Ureter (tissue), 1 donor: ENCODE measurements around the gene TNFRSF21. TPM values are rescaled to one million over a fixed set of nuclear protein-coding genes. Genes with fewer than 3 reads are reported as not detected.
"Not testable (repeated sequence)": the region's sequence is repeated elsewhere in the genome, so short reads cannot be mapped to it uniquely, and the experiment has no call there.

Source experiments
- DNase-seq: peaks from one replicate; pipeline ENCODE4 v3.0.0-alpha.2; 2020; ENCODE audit warnings: low spot score
- total RNA-seq: library from RNA; stranded (reverse); gene quantifications from one replicate; pipeline ENCODE4 v1.2.4, GENCODE V29; 2023
- donor health status: DM: yes; HTN: yes; CAD: no.

The TNFRSF21 gene
- total RNA-seq, 1 donor from 2014 or later = 267 TPM

- no peak for DNase-seq
These were observed 57.1 kb downstream of the TNFRSF21 start for GRCh38 chr6:47252633-47253032.

GRCh38 chr6:47251396-47251795 lies 58.3 kb downstream of the TNFRSF21 start:
- DNase-seq = no peak

GRCh38 chr6:47250302-47250701 lies 59.4 kb downstream of the TNFRSF21 start:
- no peak for DNase-seq

- no peak for DNase-seq
These were observed 61.3 kb downstream of the TNFRSF21 start for GRCh38 chr6:47248446-47248845.

GRCh38 chr6:47247227-47247797 lies 62.4 kb downstream of the TNFRSF21 start:
- no peak for DNase-seq

GRCh38 chr6:47246551-47246950 lies 63.2 kb downstream of the TNFRSF21 start:
- DNase-seq = no peak

- no peak for DNase-seq
These were observed 63.8 kb downstream of the TNFRSF21 start for GRCh38 chr6:47245745-47246371.

- DNase-seq = peak; percentile 94
These were observed 67.0 kb downstream of the TNFRSF21 start for GRCh38 chr6:47242483-47243386.

GRCh38 chr6:47241742-47242482 lies 67.8 kb downstream of the TNFRSF21 start:
- no peak for DNase-seq

- no peak for DNase-seq
These were observed 69.3 kb downstream of the TNFRSF21 start for GRCh38 chr6:47240277-47240890.

GRCh38 chr6:47239546-47239945 lies 70.2 kb downstream of the TNFRSF21 start:
- DNase-seq = no peak

- DNase-seq = no peak
These were observed 71.2 kb downstream of the TNFRSF21 start for GRCh38 chr6:47238456-47238995.

GRCh38 chr6:47237196-47237595 lies 72.5 kb downstream of the TNFRSF21 start:
- DNase-seq = no peak

- DNase-seq = no peak
These were observed 73.5 kb downstream of the TNFRSF21 start for GRCh38 chr6:47235964-47236760.

GRCh38 chr6:47235421-47235820 lies 74.3 kb downstream of the TNFRSF21 start:
- DNase-seq = no peak

- peak; percentile 77 for DNase-seq
These were observed 75.3 kb downstream of the TNFRSF21 start for GRCh38 chr6:47234266-47234933.

GRCh38 chr6:47231151-47231550 lies 78.6 kb downstream of the TNFRSF21 start:
- DNase-seq = no peak

- no peak for DNase-seq
These were observed 79.1 kb downstream of the TNFRSF21 start for GRCh38 chr6:47230579-47230978.

GRCh38 chr6:47229255-47229654 lies 80.5 kb downstream of the TNFRSF21 start:
- no peak for DNase-seq

GRCh38 chr6:47228093-47228492 lies 81.6 kb downstream of the TNFRSF21 start:
- DNase-seq = not testable (repeated sequence)
